HG02678 (cell line): ENCODE measurements around the gene ZNF778.

Source experiments
- ATAC-seq: cut with Tn5 transposase; IDR thresholded peaks from one replicate; pipeline ENCODE4 v1.9.1; 2021; ENCODE audit warnings: mild to moderate bottlenecking, moderate library complexity; ENCODE audit not compliant: unreplicated experiment

The ZNF778 gene

GRCh38 chr16:89217388-89218191, at the start of gene ZNF778:
Gene ZNF778 (plus strand): TSS chr16:89217703. CDS start chr16:89221128, 3,425 bp downstream.
- ATAC-seq = peak; percentile 90

DNA sequence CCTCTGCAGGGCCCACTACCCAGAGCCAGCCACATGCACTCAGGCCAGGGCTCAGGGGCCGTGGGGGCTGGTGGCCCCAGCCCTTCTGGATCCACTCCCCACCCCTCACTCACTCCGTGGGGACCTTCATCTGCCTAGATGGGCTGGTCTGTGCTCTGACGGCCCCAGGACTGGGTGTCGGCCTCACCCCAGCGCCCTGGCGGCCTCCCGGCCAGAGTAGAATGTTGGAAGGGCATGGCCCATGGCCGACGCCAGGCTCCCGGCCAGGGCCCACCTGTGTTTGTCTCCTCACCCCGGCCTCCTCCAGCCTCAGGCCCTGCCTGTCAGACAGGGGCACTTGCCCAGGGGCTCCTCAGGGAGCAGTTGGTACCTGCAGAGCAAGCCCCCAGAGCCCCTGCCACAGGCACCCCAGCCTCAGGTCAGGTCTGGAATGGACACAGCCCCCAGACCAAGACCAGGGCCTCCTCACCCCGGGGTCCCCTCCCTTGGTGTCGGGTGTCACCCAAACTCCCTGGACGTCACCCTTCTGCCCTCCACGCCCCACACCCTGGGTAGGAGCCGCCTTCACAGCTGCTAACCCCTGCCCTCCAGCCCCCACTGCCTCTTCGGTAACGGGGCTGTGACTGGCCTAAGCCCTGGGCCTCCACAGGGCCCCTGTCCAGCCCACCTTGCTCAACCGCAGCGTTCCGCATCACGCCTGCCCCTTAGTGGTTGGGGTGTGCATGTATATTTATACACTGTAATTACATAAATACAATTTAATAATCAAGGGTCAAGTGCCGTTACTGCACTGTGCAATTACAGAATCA, 48.9 kb upstream of the ZNF778 start:
- ATAC-seq = no peak

- no peak for ATAC-seq
These were observed 47.7 kb upstream of the ZNF778 start for GRCh38 chr16:89169778-89170177.

DNA sequence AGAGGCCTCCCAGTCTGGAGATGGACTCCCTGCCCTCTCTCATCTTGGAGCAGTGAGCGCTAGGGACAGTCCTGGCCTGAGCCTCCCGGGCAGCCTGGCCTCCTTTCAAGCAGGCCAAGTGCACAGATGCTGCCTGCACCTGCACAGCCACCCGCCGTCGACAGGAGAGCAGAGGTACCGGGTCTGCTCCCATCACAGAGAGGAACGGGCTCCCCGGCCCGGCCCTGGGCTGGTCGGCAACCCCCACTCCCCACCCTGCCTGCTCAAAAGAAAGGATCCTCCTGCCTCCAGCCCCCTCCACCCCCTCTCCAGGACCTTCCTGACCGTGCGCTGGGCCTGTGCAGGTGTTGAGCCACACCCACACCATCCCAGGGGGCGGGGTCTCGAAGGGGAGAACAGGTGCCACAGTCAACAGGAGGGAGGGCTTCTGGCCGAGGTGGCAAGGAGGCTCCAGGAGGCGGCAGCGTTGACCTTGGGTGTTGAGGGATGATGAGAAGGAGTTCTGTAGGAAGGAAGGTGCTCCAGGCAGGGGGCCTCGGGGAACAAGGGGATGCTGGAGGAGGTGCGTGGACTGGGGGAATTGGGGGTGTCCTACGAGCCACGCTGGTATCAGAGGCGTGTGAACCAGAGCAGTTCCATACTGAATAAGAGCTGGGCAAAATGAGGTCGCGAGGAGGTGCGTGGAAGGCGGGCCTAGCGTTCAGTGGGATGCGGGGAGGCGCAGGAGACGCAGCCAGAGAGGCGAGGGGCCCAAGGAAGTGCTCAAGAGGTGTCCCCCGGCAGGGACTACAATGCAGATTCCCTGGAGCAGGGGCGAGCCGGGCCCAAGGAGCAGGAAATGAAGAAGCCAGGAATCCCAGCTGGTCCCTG, 46.9 kb upstream of the ZNF778 start:
- ATAC-seq = no peak

DNA sequence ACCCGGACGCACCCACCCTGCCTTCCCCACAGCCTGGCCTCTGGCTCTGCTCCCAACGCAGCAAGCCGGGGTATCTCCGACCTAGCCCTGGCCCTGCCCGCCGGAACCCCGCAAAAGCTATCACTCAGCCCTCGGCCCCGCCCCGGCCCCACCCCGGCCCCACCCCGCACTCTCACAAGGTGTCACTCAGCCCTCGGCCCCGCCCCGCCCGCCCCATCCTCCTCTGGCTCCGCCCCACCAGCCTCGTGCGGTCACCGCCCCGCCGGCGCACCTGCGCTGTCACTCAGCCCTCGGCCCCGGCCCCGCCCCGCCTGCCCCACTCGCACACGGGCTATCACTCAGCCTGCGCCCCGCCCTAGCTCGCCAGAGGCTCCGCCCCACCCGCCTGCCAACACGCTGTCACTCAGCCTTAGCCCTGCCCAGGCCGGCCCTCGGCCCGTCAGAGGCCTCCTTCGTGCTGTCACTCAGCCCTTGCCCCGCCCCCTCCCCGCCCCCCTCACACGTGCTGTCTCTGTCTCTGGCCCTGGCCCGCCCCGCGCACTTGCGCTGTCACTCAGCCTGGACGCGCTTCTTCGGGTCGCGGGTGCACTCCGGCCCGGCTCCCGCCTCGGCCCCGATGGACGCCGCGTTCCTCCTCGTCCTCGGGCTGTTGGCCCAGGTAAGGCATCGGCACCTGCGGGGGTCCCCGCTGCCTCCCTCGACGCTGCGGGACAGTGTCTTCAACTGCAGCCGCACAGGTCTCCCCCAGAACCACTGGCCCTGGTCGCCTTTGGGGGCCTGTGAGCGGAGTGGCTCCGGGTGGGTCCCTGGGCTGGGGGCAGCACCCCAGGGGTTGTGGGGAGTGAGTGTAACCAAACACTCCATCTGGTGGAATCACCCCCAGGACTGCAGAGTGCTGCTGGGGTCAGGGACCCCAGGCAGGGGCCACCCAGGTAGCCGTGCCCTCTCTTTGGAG, 46.0 kb upstream of the ZNF778 start, which contains the start of gene CDH15:
TSS of gene CDH15 (plus strand) at position 533 of the 955 bp plus-strand sequence. CDS start at position 617, 84 bp downstream.
- ATAC-seq = peak; percentile 86

- ATAC-seq = no peak
These were observed 45.4 kb upstream of the ZNF778 start for GRCh38 chr16:89172171-89172527.

DNA sequence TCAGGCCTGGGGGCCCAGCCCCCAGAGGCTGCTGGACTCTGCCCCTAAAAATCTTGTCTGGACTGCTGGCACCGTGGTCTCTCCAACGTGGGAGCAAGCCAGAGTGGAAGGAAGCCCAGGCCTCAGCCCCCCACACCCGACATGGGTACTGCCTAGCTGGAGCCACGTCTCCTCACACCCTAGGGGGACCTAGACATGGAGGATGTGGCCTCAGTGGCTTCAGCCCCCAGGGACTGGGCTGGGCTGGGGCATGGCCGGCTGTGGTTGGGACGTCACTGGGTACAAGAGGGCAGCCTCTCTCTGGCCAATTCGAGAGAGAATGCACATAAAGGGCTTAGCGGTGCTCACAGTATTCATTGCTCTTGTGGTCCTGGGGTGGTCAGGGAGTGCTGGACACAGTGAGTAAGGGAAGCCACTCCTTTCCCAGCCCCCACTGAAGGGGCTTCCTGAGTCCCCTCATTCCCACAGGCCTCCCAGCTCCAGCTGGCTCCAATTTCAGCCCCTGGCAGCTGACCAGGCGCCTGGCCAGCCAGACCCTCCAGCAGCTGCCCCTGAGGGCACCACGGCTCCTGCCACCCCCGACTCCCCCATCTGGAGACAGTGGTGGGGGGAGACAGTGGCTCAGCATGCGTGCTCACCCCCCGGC, 44.9 kb upstream of the ZNF778 start:
- ATAC-seq = no peak

DNA sequence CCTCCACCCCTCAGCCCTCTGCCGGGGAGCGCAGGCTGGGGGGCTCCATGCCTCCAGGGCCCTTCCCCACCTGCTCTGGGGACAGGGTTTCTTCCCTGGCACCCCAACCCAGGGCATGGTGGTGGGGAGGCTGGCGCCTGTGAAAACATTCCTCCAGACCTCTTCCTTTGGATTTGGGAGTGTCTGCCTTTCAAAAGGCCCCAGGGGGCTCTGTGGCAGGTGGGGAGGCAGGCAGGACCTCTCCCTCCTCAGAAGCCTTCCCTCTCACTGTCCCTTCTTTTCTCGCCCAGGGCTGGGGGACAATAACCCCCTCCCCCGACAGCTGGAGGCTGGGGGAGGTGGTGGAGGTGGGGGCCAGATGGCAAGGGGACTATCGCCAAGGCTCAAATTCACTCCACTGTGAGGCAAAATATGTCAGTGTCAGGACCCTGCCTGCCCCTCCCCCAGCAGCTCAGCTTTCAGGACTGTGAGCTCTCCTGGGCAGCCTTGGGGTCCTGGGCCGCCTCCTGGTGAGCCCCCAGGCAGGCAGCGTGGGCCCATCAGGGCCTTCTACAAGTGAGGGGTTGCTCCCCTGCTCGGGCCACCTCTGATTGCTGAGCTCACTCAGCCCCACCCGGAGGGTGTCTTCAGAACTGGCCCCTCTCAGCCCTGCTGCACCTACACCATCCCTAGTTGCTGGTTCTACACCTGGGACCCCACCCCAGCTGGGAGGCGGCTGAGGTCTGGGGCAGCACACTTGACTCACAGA, 44.2 kb upstream of the ZNF778 start:
- no peak for ATAC-seq

DNA sequence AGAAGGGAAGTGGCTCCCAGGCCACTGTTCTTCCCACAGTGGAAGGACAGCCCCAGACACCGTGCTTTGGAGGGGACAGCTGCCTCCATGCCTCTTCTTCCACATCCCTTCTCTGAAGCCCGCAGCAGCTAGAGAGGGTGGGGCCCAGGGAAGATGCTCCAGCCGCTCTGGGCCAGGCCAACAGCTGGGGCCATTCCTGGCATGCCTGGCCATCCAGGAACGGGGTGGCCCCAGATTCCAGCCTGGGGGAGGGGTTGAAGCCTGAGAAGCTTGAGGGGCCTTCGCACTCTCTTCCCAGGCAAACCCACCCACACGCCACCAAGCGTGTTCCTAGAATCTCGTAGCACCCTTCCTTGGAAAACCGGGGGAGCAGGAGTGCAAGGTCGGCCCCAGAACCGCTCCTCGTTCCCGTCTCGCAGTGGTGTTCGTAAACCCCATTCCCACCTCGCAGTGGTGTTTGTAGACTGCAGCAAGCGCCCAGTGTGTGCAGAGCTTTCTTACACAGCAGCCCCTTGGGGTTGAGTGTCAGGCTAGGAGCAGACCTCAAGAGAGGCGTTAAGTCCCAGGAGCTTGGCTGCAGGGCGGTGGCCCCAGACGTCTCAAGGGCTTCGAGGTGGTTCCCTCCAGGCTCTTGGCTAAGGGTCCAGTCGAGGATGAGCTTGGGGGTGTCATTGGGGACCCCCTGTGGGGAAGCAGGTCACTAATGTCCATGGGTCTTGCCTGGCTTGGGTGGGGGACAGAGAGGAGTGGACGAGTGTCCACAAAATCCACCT, 43.3 kb upstream of the ZNF778 start:
- no peak for ATAC-seq

DNA sequence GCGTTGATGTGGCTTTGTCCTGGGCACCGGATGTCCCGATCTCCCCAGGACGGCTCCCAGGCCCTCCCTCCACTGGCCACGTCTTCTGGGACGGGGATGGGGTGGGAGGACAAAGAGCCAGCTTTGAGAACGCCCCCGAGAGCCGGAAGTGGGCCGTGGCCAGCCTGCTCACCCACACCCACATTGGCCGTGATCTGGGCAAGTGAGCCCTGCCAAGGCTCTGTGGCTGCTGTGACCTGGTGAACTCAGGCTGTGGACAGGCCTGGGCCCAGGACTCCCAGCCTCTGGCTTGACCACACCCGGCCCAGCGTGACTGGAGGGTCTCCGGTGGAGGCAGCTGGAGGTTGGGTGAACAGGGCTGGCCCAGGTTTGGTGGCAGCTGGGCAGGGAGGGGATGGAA, 42.6 kb upstream of the ZNF778 start:
- no peak for ATAC-seq

GRCh38 chr16:89175280-89176146, 42.0 kb upstream of the ZNF778 start:
- no peak for ATAC-seq

DNA sequence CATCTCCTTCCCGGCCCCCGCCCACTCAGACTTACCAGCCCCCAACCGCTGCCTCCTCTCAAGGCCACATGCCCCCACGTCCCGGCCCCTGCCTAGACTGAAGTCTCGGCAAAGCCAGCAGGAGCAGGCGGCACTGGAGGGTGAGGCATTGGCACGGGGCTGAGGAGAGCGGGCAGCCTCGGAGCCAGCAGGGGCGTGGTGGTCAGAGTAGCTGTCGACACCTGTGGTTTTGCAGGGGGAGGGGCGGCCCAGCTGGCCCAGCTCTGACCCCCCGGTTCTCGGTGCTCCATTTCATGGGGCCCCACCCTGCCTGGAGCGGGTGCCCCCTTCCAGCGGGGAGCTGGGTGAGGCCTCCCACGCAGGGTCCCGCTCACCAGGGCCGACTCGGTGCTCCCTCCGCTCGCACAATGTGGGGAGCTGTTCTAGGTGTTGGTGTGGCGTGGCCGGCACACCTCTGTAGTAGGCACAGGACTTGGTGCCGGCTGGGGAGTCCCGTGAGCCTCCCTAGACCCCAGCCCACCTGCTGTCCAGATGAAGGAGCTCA, 41.3 kb upstream of the ZNF778 start:
- ATAC-seq = no peak

DNA sequence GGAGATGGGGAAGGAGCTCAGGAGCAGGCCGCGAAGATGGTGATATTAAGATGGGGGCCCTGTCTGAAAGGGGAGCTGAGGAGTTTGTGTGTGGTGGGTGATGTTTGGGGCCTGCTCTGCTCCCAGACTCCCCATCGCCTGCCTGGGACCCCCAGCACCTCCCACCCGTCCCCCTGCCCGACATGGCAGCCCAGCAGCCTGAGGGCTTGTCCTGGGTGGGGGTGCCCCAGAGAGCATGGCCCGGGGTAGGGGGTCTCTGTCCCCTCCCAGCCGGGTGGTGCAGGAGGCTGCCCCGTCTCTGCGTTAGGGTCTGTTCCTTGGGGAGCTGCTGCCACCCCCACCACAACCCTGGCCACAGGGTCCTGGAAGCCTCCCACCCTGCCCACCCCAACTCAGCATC, 40.8 kb upstream of the ZNF778 start:
- ATAC-seq = no peak

- no peak for ATAC-seq
These were observed 40.0 kb upstream of the ZNF778 start for GRCh38 chr16:89177501-89177900.

GRCh38 chr16:89178453-89179147, 38.9 kb upstream of the ZNF778 start:
- ATAC-seq = no peak

DNA sequence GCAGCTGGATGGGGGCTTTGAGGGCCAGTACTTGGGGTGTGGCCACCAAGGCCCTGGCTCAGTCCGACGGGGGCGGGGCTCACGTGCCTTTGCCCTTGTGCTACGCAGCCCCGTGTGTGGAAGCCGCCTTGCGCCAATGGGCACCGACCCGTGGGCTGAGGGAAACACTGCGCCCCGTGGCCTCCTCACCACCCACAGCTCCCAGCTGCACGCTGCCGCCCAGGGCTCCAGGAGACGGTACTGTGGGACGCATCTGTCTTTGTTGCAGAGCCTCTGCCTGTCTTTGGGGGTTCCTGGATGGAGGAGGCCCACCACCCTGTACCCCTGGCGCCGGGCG, 38.4 kb upstream of the ZNF778 start:
- ATAC-seq = no peak
